ENCODE results near the gene PRKCE.
A peak's percentile ranks its signal among the peaks of the same experiment; 100 is the strongest.

The PRKCE gene

DNA sequence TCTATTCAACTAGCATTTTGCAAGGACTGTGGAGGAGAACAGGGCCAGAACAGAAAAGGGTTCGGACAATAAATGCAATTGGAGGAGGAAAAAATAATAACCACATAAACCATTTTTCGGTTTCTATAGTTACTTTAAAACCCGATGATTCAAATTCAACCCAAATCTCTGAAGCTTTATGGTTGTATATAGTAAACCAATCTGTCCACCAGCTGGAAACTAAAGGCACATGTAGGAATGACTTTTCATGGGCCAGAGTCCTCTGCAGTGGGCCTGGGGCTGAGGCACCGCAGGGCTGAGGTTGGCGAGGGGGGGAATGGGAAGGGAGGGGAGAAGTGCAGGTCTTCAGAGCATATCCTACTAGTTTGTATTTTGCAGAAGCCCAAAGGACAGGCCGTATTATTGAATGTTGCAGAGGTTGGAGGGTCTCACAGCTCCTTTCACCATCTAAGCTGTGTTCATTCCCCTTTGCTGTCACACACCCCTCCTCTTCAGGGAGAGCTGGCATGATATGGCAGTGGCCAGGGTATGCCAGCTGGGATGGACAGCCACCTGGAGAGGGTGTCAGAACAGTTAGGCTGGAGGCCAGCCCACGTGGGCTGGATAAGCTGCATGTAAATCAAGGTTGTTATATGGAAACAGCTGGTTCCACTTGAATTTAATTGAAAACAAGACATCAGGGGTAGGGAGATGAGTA lies 267.1 kb downstream of the PRKCE start:
- no peak for DNase-seq

DNA sequence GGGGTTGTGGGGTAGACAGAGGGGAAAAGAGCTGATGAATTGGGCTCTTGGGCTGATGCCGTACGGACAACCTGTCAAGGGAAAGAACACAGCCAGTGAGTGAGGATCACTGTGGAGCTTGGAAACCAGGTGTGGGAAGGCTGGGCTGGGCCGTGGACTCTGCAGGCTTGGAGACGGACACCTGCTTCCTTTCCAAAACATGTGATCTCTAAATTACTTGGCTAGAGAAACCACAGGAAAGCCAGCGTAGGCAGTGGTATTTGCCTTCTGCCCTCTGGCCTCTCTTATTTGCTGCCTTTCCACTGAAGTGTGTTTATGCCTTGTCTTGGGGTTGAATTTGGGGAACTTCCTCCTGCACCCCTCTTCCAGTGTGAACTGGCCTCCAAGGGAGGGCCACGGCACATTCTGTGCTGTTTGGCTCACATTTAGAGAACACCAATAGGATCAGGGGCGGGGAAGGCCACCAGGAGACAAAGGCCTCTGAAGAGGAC lies 267.7 kb downstream of the PRKCE start:
- DNase-seq: no peak

DNA sequence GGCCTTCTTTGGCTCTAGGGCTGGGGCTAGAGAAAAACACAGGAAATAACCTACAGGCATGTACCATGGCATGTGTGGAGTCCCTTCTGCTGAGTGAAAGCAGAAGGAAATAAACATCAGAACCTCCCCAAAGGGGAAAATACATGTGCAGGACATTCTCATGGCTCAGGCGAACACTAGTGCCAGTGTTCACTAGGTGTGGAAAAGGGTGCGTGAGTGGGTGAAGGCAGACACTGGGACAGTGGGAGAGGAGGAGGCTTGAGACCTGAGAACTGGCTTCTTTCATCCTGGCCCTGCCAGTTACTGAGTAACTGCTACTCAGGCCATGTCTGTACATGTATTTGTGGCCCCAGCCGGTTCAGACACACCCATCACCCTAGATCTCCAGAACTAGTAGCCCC lies 268.2 kb downstream of the PRKCE start:
- no peak for DNase-seq

DNA sequence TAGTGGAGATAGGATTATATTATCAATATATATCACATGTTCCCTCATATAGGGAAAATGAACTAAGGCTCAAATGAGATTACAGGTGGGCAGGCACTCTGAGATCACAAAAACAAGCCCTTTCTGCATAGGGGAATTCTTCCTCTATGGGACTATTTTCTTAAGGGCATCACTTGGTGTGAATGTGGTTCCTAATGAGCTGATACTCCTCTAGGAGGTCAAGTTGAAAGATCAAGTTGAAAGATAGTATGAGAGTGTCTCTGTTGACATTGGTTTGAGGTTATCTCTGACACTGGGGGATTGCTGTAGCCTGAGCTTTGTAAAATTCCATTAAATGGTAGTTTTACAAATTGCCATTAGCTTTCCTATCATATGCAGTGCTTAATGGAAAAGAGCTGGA lies 270.4 kb downstream of the PRKCE start:
- no peak for DNase-seq

DNA sequence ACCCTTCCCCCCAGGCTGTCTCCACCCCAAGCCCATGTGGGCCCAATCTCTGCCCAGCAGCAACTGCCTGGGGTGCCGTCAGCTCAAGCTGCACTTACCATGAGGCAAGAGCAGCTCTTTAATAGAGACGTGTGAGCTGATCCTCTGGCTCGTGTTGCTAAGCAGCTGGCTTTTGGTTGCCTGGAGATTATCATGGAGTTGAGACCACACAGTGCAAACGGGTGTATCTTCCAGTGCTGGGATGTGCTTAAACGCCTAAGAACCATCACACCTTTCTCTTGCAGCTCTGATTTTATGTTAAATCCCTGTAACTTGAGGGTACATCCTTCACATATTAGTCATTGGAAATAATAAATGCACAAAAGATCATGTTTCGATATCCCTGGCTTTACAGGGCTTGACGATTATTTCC lies 271.1 kb downstream of the PRKCE start:
- DNase-seq: no peak

DNA sequence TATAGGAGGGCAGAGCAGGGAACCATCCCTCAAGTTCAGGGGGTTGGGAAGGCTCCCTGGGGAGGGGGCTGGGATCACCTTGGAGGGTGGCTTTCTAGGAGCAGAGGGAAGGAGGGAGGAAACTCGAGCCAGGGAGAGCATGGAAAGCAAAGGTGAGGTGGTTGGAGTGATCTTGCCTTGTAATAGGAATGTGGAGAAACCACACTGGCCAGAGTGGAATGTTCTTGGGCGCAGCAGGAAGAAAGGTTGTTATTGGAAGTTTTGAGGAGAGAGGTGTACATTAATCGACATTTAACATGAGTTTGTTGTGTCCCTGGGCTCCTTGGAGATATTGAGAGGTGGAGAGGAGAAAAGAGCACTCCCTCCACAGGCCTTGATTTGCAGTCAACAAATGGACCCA lies 272.2 kb downstream of the PRKCE start:
- DNase-seq: no peak

DNA sequence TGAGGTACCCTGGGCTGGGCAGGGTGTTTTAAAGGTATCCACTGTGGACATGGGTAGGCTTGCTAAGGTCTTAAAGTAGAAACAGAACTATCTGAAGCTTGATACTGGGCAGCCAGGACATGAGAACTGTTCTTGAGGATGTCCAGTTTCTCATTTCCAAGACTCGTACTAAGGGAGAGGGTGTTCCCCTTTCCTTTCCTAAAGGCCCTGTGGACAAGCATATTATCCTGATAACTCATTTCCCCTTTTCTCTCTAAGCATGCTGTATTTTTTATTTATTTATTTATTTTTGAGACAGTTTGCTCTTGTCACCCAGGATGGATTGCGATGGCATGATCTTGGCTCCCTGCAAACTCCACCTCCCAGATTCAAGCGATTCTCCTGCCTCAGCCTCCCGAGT lies 273.6 kb downstream of the PRKCE start:
- DNase-seq: no peak

DNA sequence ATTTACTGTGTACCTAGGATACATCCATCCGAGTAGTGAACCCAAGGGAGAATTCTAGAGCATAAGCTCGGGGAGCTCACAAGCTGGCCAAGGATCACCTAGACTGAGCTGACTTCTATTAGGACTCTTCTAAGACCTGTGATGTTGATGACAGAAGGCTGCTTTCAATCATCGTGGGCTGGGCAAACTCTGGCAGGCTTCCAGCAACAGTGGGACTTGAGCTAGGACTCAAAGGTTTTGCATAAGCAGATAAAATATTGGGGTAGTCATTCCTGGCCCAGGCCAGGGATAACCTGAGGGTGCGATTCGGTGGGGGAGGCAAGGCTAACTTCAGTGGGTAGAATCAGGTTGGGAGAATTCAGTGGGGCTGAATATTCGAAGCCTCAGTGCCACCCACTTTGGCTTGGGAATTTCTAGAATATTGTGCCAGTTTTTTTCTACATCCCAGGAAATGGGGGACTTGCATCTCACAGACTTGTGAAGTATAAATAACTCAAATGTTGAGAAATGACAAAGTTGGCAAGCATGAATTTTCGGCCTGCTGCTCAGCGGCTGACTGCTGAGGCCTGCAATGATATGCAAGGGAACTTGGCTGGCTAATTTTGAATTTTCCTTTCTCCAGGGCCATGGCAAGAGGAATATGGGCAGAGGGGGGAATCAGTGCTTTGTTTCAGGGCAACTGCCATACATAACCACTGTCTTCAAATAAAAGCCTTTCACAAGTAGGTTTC lies 274.3 kb downstream of the PRKCE start:
- DNase-seq: no peak

DNA sequence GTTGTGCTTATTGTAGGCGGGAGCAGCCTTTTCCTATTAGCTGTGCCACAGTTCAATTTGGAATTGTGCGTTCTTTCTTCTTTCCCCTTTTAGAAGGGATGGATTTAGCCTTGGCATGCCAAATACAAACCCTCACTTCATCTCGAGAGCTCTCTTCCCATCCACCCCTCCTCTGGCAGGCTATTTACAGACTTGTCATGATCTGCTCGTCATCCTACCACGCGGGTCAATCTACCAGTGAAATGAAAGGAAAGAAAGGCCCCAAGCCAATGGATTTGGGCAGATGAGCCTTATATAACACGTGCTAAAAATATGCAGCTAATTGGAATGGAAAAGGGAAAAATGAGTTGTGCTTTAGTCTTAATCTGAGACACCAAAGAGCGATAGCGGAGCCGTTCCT lies 277.5 kb downstream of the PRKCE start:
- DNase-seq: no peak

DNA sequence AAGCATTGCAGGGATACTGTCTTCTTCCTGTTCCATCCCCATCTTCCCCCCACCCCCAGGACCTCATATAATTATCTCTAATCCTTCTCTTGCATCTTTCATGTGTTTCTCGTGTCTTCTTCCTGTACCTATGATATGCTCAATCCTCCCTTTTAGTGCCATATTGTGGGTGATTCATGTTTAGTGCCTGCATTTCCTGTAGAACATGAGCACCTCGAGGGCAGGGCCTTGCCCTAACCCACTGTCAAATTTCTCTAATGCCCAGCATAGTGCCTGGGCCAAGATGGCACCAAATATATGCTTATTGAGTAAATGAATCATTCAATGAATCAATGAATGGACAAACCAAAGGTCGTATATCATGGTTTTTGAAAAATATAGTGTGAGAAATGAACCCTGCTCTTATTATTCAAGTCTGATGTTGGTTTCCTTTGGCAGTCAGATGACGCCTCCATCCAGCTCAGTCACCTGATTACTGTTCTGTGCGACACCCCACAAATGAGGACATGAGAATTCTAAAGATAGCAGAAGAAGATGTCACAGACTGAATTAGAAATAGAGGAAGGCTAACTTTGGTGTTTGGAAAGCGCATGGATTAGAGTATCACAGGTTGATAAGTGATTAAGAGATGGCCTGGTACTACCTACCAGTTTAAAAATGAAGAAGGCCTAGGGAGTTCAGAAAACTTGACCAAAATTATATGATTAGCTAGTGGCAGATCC lies 278.4 kb downstream of the PRKCE start:
- DNase-seq: no peak

DNA sequence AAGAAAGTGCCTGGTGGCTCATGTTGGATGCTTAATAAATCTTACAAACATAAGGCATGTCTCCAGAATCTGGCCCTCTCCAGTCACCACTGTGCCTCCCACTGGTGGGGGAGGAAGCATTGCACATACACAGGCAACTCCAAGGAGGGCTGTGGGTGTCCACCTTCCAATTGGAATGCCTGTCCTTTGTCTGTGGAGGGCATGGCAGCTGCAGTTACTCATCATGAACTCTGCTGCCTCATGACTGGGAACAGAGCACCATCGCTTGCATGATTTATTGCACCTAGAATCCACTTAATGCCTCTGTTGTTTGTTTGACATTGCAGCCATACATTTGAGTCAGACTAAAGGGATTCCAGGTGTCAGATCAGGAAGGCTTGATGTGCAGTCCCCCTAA lies 278.9 kb downstream of the PRKCE start:
- DNase-seq: no peak

DNA sequence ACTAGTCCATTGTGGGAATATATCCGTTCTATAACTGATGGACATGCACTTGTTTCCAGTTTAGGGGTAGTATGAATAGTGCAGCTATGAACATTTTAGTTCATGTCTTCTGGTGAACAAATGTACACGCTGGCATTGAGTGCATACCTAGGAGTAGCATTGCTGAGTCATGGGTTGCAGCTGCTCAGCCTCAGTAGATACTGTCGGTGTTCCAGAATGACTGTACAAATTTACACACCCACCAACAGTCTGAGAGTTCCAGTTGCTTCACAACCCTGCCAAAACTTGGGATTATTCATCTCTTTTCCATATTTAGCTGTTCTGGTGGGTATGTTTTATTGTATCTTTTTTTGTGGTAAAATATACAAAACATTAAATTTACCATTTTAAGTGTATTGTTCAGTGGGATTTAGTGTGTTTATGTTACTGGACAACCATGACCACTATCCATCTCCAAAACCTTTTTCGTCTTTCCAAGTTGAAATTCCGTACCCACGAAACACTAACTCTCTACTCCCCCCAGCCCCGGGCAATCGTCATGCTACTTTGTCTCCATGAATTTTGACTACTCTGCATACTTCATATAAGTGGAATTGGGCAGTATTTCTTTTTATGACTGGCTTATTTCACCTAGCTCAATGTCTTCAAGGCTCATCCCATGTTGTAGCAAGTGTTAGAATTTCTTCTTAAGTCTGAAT lies 281.0 kb downstream of the PRKCE start:
- peak in 1 of 5 donors; percentile 13 for DNase-seq

DNA sequence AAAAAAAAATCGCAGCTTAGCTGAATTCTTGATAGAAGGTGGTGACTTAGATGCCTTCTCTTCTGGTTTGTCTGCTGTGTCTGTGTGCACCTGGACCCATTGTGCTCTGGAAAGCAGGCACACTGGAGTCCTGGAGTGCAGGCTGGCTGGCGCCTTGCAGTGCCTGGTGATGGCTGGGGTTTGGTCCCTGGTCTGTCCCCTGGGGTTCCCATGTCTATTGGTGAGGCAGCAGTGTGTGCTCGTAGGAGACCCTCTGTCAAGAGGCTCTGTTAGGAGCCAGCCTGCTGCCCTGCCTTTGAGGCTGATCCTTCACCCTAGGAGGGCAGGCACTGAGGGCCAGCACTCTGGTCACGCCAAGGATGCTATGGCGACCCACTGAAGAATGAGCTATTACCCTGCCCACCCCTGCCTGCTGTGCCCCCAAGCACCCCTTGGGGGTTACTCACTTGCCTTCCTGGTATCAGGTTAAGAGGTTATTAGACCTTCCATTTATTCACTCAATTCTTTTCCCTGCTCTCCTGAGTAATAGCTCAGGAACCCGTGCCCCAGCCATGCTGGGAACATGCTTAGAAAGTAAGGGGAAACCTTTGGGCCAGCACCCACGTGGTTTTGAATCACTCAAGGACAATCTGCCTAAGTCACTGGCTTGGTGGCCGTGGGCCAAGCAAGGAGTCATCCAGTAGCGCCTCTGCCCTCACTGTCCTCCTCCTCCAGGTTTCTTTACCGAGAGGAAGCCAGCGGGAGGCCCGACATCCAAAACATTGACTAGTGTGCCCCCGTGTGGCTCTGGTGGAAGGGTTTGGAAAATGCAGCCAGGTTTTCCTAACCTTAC lies 284.5 kb downstream of the PRKCE start:
- DNase-seq: peak in 3 of 5 donors; percentile 4 to 49 (median 28)

DNA sequence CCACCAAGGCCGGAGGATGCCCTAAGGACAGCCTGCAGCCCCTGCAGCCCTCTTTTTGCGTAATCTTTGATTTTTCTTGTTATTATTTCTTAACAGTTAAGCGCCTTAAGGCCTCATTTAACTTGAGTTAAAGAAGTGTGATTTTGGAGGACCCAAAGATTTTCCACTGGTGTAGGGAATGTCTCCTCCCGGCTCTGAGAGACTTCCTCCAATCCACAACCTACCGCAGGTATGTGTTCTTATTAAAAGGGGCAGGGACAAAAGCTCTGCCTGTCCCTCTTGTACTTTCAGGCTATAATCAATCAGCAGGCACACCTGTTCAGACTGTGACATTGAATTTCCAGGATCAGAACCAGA lies 285.1 kb downstream of the PRKCE start:
- DNase-seq: no peak

DNA sequence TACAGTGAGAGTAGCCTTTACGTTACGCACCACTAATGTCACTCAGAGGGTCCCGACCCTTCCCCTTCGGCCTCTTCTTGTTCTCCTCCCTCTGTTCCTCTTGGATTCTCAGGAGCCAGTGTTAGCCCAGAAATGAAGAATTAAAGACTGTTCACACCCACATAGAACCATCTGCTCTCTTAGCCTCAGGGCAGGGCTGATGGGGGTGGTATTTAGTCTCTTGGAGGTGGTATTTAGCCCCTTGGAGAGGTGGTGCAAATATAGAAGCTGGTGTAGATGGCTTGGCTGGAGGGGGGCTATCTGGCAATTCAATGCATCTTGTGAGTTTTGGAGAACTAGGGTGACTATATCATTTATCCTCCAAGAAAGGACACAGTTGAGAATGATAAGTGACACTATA lies 286.5 kb downstream of the PRKCE start:
- DNase-seq: no peak

DNA sequence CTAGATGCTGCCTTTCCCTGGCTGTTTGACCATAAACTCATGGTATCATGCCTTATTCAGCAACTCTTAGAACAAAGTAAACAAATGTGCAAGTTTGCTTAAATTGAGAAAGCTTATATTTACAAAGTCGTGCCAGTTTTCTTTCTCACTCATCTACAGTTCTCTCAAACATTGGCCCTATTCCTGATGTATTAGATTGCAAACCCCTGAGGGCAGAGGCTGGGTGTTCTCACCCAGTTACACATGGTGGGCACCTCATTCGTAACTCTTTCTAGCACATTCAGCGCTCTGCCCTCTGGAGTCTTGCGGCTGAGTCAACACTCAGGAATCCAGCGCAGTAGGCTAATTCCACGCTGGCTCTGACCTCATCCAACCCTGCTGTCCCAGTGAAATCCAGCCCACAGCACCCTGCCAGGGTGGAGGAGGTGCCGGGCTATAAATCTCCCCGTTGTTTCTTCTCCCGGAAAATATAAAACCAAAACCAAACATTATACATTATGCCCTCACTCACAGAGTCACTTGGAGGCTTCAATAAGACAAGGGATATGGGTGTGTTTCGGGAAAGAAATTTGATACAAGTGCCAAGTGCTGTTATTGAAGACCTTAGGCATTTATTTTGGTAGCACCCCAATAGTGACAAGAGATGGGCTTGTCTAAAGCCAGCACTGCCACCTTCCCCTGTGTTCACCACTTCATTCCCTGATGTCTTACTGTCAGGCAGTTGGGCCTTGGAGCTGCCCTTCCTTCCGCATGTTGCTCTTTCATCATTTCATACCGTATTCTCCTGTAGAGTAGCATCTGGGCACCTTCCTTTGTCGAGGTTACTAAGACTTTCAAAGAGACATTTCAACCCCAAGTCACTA lies 287.4 kb downstream of the PRKCE start:
- no peak for DNase-seq

DNA sequence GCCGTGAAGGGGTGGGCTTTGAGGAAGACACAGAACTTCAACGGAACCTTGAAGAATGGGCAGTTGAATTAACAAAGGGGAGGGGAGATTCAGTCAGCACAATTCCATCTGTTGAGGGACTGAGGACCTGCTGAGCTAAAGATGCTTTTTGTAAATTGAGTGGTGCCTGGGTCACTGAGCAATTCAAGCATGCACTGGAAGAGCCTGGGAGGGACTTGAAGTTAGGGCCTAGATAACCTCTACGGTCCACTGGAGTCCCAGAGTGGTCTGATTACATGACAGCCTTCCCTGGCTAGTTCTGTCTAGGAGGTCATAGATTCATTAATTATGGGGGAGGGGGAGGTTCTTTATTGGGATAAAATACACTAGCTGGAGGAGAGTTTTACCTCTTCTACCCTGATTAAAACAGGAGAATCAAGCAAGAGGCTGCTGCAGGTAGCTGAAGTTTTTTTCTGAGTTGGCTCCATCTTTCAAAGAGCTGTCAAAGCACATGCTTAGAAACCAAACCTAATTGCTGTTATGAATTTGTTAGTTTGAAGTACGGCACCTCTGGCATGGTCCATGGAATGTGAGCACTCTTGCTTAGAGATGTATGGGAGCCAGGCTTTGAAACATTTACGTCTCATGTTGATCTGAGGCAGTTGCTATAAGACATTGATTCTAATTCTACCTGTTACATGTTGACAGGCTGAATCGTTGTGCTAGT lies 290.2 kb downstream of the PRKCE start:
- no peak for DNase-seq

DNA sequence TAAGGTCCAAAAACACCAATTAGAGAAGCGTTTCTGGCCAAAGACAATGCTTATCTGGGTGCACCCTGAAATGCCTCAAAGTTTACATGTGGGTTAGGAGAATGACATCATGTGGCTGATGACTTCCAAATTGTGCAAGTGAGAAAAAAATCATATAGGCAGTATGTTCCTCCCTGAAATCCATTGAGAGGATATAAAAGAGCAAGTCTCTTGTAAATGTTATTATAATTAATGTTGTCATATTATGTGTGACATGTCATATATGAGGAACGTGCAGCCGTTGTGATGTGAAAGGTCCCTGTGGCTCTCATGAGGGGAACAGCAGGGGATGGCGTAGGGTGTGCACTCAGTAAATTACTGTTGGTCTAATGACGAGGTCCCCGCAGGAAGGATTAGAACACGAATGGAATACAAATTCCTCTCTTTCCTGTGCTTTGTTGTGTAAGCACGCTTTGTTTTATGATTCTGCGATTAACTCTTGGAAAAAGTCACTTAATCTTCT lies 290.8 kb downstream of the PRKCE start:
- no peak for DNase-seq

DNA sequence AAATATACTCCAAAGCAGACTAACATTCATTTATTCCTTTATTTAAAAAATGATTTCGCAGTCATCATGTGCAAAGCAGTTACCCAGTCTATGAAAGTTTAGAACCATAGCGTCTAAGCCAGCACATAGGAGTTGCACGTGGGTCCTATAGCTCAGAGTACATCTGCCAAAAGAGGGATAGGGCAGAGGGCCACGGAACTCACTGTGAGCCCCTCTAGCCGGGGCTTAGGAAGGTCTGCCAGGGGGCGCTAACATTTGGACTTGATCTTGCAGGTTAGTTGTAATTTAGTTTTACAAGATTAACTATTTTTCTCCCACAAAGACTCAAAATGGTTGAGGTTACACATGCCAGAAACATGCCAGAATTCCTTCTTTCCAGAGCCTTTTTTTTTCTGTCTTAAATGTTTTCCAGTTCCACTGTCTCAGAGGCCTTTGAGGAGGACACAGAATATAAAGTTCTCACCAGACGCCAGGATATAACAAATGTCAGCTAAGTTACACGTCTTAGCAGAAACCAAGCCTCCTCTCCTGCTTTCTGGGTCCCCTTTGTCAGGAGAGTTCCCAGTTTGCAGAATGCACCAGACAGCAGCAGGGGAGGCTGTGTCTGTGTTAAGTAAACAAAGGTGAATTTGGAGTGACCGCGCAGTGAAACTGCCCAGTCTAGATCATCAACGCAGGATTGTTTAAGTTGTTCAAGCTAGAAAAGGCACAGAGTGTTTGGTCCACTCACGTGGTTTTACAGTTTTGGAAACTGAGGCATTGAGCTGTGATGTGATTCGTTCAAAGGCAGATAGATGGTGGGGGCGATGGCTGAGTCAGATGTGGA lies 292.0 kb downstream of the PRKCE start:
- no peak for DNase-seq
